H1 (cell line): Measurements from ENCODE around the gene DGUOK. TPM values are rescaled to one million over a fixed set of nuclear protein-coding genes. Genes with fewer than 3 reads are reported as not detected.

Experiments
- CTCF ChIA-PET: fragments of 300-600 bp; sonication (Branson Sonifier 250); formaldehyde crosslinking; loops from one replicate; lab custom pipeline; 2021; ENCODE audit not compliant: partially characterized antibody; lab: Charles Lee
- POLR2A ChIA-PET: fragments of 300-600 bp; sonication (Branson Sonifier 250); formaldehyde crosslinking; loops from one replicate; lab custom pipeline; 2021; ENCODE audit warnings: inconsistent platforms; ENCODE audit not compliant: partially characterized antibody; lab: Charles Lee
- DNase-seq, 2 experiments: peaks; one replicate each; pipeline versions ENCODE4 v3.0.0 to v3.0.0-alpha.2; 2010 to 2022; ENCODE audit warnings: low spot score in 2 of 2, low read depth in 1 of 2, mixed read lengths in 1 of 2
- FAIRE-seq: peaks from 2 replicates; lab custom pipeline; 2011; peaks lifted over from hg19 to GRCh38; lab: Jason Lieb, UNC
- H2AFZ ChIP-seq: 2 replicates; pipeline ENCODE4 v1.8.1; 2012; ENCODE audit warnings: low read length, inconsistent platforms
- H2AK5ac ChIP-seq: 2 replicates; pipeline ENCODE4 v1.6.1; 2013; ENCODE audit warnings: low read depth, low read length
- H2BK120ac ChIP-seq: replicated peaks from 2 replicates; pipeline ENCODE3; 2013; ENCODE audit warnings: low read depth, low read length, inconsistent platforms
- H2BK12ac ChIP-seq: 2 replicates; pipeline ENCODE4 v1.6.1; 2013; ENCODE audit warnings: low read depth, low read length
- H2BK15ac ChIP-seq: 2 replicates; pipeline ENCODE4 v1.6.1; 2013; ENCODE audit warnings: low read length
- H2BK20ac ChIP-seq: 2 replicates; pipeline ENCODE4 v1.6.1; 2013; ENCODE audit warnings: low read length
- H2BK5ac ChIP-seq: 2 replicates; pipeline ENCODE4 v1.6.1; 2013; ENCODE audit warnings: low read depth, low read length
- H3K14ac ChIP-seq: 2 replicates; pipeline ENCODE4 v1.6.1; 2013; ENCODE audit warnings: inconsistent platforms; ENCODE audit not compliant: insufficient read length
- H3K18ac ChIP-seq: 2 replicates; pipeline ENCODE4 v1.6.1; 2013; ENCODE audit warnings: low read length; ENCODE audit errors: extremely low read depth
- H3K23ac ChIP-seq: 2 replicates; pipeline ENCODE4 v1.6.1; 2013; ENCODE audit warnings: inconsistent platforms; ENCODE audit not compliant: insufficient read length
- H3K23me2 ChIP-seq: 2 replicates; pipeline ENCODE4 v1.6.1; 2013; ENCODE audit warnings: low read depth, low read length
- H3K27ac ChIP-seq: 2 replicates; pipeline ENCODE4 v1.6.1; 2011; ENCODE audit warnings: low read depth, low read length, inconsistent platforms
- H3K27me3 ChIP-seq, 4 experiments: replicated peaks in 1 of 4; 1 replicate in 1 of 4; 2 replicates in 3 of 4; pipeline versions ENCODE4 v1.6.1 to v1.8.1; 2011 to 2013; ENCODE audit warnings: low read length in 3 of 4, mild to moderate bottlenecking in 3 of 4, inconsistent platforms in 2 of 4, mixed read lengths in 2 of 4, moderate library complexity in 1 of 4; ENCODE audit not compliant: control insufficient read depth in 3 of 4, insufficient read depth in 3 of 4; ENCODE audit errors: extremely low read depth in 1 of 4
- H3K36me3 ChIP-seq, 4 experiments: 2 replicates each; pipeline versions ENCODE4 v1.6.1 to v1.8.1; 2011 to 2013; ENCODE audit warnings: mild to moderate bottlenecking in 4 of 4, low read length in 3 of 4, moderate library complexity in 2 of 4, control low read depth in 1 of 4, inconsistent platforms in 1 of 4; ENCODE audit not compliant: insufficient read depth in 4 of 4, control insufficient read depth in 2 of 4
- H3K4ac ChIP-seq: replicated peaks from 2 replicates; pipeline ENCODE3; 2013; ENCODE audit warnings: low read length, low read depth, mixed read lengths, inconsistent platforms; ENCODE audit not compliant: insufficient read length
- H3K4me1 ChIP-seq, 4 experiments: replicated peaks in 1 of 4; 1 replicate in 1 of 4; 2 replicates in 3 of 4; pipeline versions ENCODE4 v1.6.1 to v1.8.1; 2011 to 2013; ENCODE audit warnings: low read length in 3 of 4, inconsistent platforms in 2 of 4, mixed read lengths in 1 of 4; ENCODE audit not compliant: insufficient read depth in 4 of 4, control insufficient read depth in 3 of 4
- H3K4me2 ChIP-seq, 2 experiments: 2 replicates each; pipeline versions ENCODE4 v1.6.1 to v1.8.1; 2011 to 2013; ENCODE audit warnings: low read depth in 2 of 2, low read length in 2 of 2, control low read depth in 1 of 2, inconsistent platforms in 1 of 2, mild to moderate bottlenecking in 1 of 2; ENCODE audit not compliant: insufficient read depth in 1 of 2
- H3K4me3 ChIP-seq, 4 experiments: fragments of 200-600, 300-600 bp in 1 of 4; sonication (generic), shearing (Covaris generic), sonication (Bioruptor Twin) in 1 of 4; 2 replicates each; pipeline versions ENCODE4 v1.5.1 to v1.8.1; 2011 to 2016; ENCODE audit warnings: low read length in 4 of 4, low read depth in 3 of 4, control low read depth in 2 of 4, inconsistent platforms in 2 of 4, mild to moderate bottlenecking in 2 of 4, mixed read lengths in 1 of 4, moderate library complexity in 1 of 4; ENCODE audit not compliant: insufficient read depth in 2 of 4; ENCODE audit errors: extremely low read depth in 1 of 4
- H3K56ac ChIP-seq: replicated peaks from 2 replicates; pipeline ENCODE3; 2013; ENCODE audit warnings: low read depth, mild to moderate bottlenecking, mixed read lengths, low read length, inconsistent platforms; ENCODE audit not compliant: insufficient read length
- H3K79me1 ChIP-seq: 2 replicates; pipeline ENCODE4 v1.6.1; 2013; ENCODE audit warnings: low read depth, low read length, control low read depth
- H3K79me2 ChIP-seq, 2 experiments: 2 replicates each; pipeline versions ENCODE4 v1.6.1 to v1.8.1; 2012 to 2013; ENCODE audit warnings: low read length in 2 of 2, mild to moderate bottlenecking in 2 of 2, inconsistent platforms in 1 of 2; ENCODE audit not compliant: insufficient read depth in 2 of 2, control insufficient read depth in 1 of 2
- H3K9ac ChIP-seq, 4 experiments: replicated peaks in 1 of 4; 1 replicate in 1 of 4; 2 replicates in 3 of 4; pipeline versions ENCODE4 v1.6.1 to v1.8.1; 2011 to 2013; ENCODE audit warnings: low read depth in 3 of 4, low read length in 3 of 4, control low read depth in 2 of 4, mild to moderate bottlenecking in 2 of 4, moderate library complexity in 2 of 4, inconsistent platforms in 1 of 4; ENCODE audit errors: extremely low read depth in 1 of 4
- H3K9me3 ChIP-seq, 2 experiments: 2 replicates each; pipeline versions ENCODE4 v1.6.1 to v1.8.1; 2012 to 2013; ENCODE audit warnings: mild to moderate bottlenecking in 2 of 2, moderate library complexity in 2 of 2, control low read depth in 1 of 2, inconsistent platforms in 1 of 2, low read depth in 1 of 2, low read length in 1 of 2, mixed read lengths in 1 of 2; ENCODE audit not compliant: insufficient read depth in 2 of 2
- H4K20me1 ChIP-seq, 2 experiments: replicated peaks in 1 of 2; 2 replicates each; pipeline versions ENCODE3 to v1.8.1; 2011 to 2013; ENCODE audit warnings: inconsistent platforms in 2 of 2, low read length in 2 of 2, mild to moderate bottlenecking in 1 of 2; ENCODE audit not compliant: insufficient read depth in 2 of 2, control insufficient read depth in 1 of 2
- H4K5ac ChIP-seq: 2 replicates; pipeline ENCODE4 v1.6.1; 2013; ENCODE audit warnings: low read length, low read depth, mixed read lengths, inconsistent platforms; ENCODE audit not compliant: insufficient read length
- H4K8ac ChIP-seq: 2 replicates; pipeline ENCODE4 v1.8.0; 2013; ENCODE audit warnings: mild to moderate bottlenecking, moderate library complexity, low read length, inconsistent platforms; ENCODE audit not compliant: insufficient read depth; ENCODE audit errors: extremely low read depth
- H4K91ac ChIP-seq: replicated peaks from 2 replicates; pipeline ENCODE3; 2013; ENCODE audit warnings: low read length, mixed read lengths, inconsistent platforms; ENCODE audit not compliant: insufficient read length
- BCL11A ChIP-seq, 2 experiments: IDR thresholded peaks; one replicate each; pipeline ENCODE4 v1.6.1; 2011; ENCODE audit warnings: low read depth in 2 of 2, low read length in 2 of 2, mild to moderate bottlenecking in 2 of 2
- JUN ChIP-seq: IDR thresholded peaks from 2 replicates; pipeline ENCODE4 v1.6.1; 2011; ENCODE audit warnings: low read depth, mild to moderate bottlenecking, improper control_type of control experiment, low read length
- JUND ChIP-seq: IDR thresholded peaks from 2 replicates; pipeline ENCODE4 v1.6.1; 2011; ENCODE audit warnings: mild to moderate bottlenecking, improper control_type of control experiment, low read length
- KDM4A ChIP-seq: IDR thresholded peaks from one replicate; pipeline ENCODE4 v1.7.1; 2012; ENCODE audit warnings: low read depth, mild to moderate bottlenecking, moderate library complexity, low read length, inconsistent platforms; ENCODE audit not compliant: severe bottlenecking
- RBBP5 ChIP-seq: IDR thresholded peaks from 2 replicates; pipeline ENCODE4 v1.7.1; 2012; ENCODE audit warnings: low read depth, mild to moderate bottlenecking, inconsistent platforms, low read length, moderate library complexity, borderline replicate concordance
- RNF2 ChIP-seq: fragments of 200-900, 300-1000 bp; sonication (generic); IDR thresholded peaks from 2 replicates; pipeline ENCODE4 v1.7.1; 2016; ENCODE audit warnings: borderline replicate concordance, low read depth, mild to moderate bottlenecking, antibody characterized with exemption, low read length; ENCODE audit not compliant: poor library complexity, severe bottlenecking; ENCODE audit errors: missing control alignments
- SAP30 ChIP-seq: fragments of 300-600 bp; sonication (generic); IDR thresholded peaks from 2 replicates; pipeline ENCODE4 v1.7.1; 2012; ENCODE audit warnings: low read length, moderate library complexity, mild to moderate bottlenecking, inconsistent platforms; ENCODE audit not compliant: insufficient read depth, insufficient replicate concordance
- SIRT6 ChIP-seq: IDR thresholded peaks from one replicate; pipeline ENCODE4 v1.7.1; 2012; ENCODE audit warnings: low read length, inconsistent platforms
- TEAD4 ChIP-seq: IDR thresholded peaks from 2 replicates; pipeline ENCODE4 v1.6.1; 2012; ENCODE audit warnings: low read depth, low read length, inconsistent platforms, mixed read lengths
- WGBS, 2 experiments: shearing (Covaris generic) in 1 of 2; methylation state at CpG; one replicate each; pipeline versions ENCODE4 v1.1.6 to v1.1.7; 2013 to 2015; ENCODE audit warnings: low lambda C conversion rate in 2 of 2, mixed read lengths in 2 of 2, inconsistent platforms in 1 of 2, low coverage in 1 of 2, missing lambda C conversion rate in 1 of 2; ENCODE audit not compliant: insufficient replicate concordance in 2 of 2, insufficient coverage in 1 of 2, insufficient read length in 1 of 2; ENCODE audit errors: extremely low coverage in 1 of 2, missing lambda C conversion rate in 1 of 2; 5-methylcytosine and 5-hydroxymethylcytosine counted together
- polyA plus RNA-seq, 7 experiments: library from polyadenylated mRNA; depleted of rRNA in 3 of 7; stranded (reverse) in 5 of 7; unstranded in 2 of 7; fragments of >200 nt in 5 of 7; fragments of 200-250 nt in 2 of 7; gene quantifications; 1 replicate in 5 of 7; 2 replicates in 1 of 7; 4 replicates in 1 of 7; pipeline versions ENCODE4 v1.2.1 to v1.2.3, GENCODE V29; 2011 to 2013; ENCODE audit warnings: missing spikeins in 2 of 7, mixed read lengths in 2 of 7
- total RNA-seq: library from RNA; stranded (reverse); fragmentation: NEBNext Ultra II Directional; extraction: Animal tissue kit (Norgen Biotek cat#: 25700); gene quantifications from 2 replicates; pipeline ENCODE4 v1.2.1, GENCODE V29; 2021
- TF ChIP-seq, protein P1 (sequence below): IDR thresholded peaks from 2 replicates; pipeline ENCODE4 v1.6.1; 2011; ENCODE audit warnings: low read depth, mild to moderate bottlenecking, low read length; ENCODE audit not compliant: insufficient read depth
- TF ChIP-seq, protein P2 (sequence below): IDR thresholded peaks from 2 replicates; pipeline ENCODE4 v1.6.1; 2012; ENCODE audit warnings: low read length, inconsistent platforms

Gene DGUOK
- total and polyA plus RNA-seq, 2 of the 8 experiments (the other 6 are each of a cell fraction or from before 2014, with no cell fraction given) = 110 to 168 TPM

DNA sequence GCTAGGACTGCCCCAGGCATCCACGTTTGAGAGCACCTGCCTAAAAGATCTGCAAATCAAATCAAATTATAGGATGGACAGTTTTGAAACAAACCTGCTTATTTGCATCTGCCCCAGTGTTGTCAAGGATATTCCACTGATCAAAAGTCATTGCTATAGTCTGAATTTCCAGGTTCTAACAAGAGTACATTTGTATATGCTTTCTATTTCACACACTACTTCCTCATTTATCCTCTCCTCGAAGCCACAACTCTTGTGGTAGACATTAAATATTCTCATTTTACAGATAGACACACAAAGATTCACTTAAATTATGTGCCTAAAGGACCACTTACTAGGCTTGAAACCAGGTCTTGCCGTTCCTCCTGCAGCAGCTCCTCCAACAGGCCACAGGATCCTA is 46.2 kb downstream of the DGUOK start:
- H3K23ac ChIP-seq = no peak overlapping the region
- H2AK5ac ChIP-seq = no peak overlapping the region
- CTCF ChIA-PET = no interaction called here
- no peaks in the 10 kb centered on the region for H3K9me3 ChIP-seq
- H4K91ac ChIP-seq = no peak overlapping the region
- H3K4me3 ChIP-seq = no peak overlapping the region
- POLR2A ChIA-PET = interaction anchor here (1.2 kb wide), 1 partner anchor 58 kb away, joined by 3 read pairs; no protein-coding TSS in a partner anchor
- H3K27me3 ChIP-seq = peaks cover 0 to 1% (median 0%) of the 10 kb centered on the region in 4 experiments; a peak in 2 of 7 replicates
- peaks cover 0 to 2% (median under 1%) of the 10 kb centered on the region in 4 experiments; a peak in 1 of 7 replicates for H3K4me1 ChIP-seq
- no peak overlapping the region for H2BK15ac ChIP-seq
- no peaks in the 10 kb centered on the region for H3K79me1 ChIP-seq
- H3K79me2 ChIP-seq = no peaks in the 10 kb centered on the region
- H3K36me3 ChIP-seq = no peaks in the 10 kb centered on the region
- no peak for FAIRE-seq
- no peak overlapping the region for H2BK120ac ChIP-seq
- no peak overlapping the region for H2BK20ac ChIP-seq
- no peak overlapping the region for H3K18ac ChIP-seq
- WGBS, 2 experiments = 81% methylated on average over 3 of the region's 3 CpGs; no CpG with 5 or more reads in 1 of the 2 experiments
- H2BK5ac ChIP-seq = no peak overlapping the region
- no peak overlapping the region for H3K4me2 ChIP-seq
- peaks cover 0 to 3% of the 10 kb centered on the region in 2 experiments for H4K20me1 ChIP-seq
- no peak overlapping the region for H3K9ac ChIP-seq
- no peak overlapping the region for H4K5ac ChIP-seq
- H3K27ac ChIP-seq = no peak overlapping the region
- no peak overlapping the region for H3K4ac ChIP-seq
- H2BK12ac ChIP-seq = no peak overlapping the region
- H4K8ac ChIP-seq = no peak overlapping the region
- no peak overlapping the region for H2AFZ ChIP-seq
- no peak for DNase-seq
- H3K56ac ChIP-seq = no peak overlapping the region
- H3K23me2 ChIP-seq = no peaks in the 10 kb centered on the region
- no peak overlapping the region for H3K14ac ChIP-seq
- TF ChIP-seq RNF2 (no peak), JUND (no peak), SIRT6 (no peak), BCL11A (IDR thresholded peaks at IDR 0.05; ENCODE audit: low read depth in 2 of 2, low read length in 2 of 2) (no peak), TEAD4 (no peak), KDM4A (no peak), JUN (no peak), SAP30 (no peak), RBBP5 (no peak)
- TF ChIP-seq, protein P1, sequence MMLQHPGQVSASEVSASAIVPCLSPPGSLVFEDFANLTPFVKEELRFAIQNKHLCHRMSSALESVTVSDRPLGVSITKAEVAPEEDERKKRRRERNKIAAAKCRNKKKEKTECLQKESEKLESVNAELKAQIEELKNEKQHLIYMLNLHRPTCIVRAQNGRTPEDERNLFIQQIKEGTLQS = no peak
- TF ChIP-seq, protein P2, sequence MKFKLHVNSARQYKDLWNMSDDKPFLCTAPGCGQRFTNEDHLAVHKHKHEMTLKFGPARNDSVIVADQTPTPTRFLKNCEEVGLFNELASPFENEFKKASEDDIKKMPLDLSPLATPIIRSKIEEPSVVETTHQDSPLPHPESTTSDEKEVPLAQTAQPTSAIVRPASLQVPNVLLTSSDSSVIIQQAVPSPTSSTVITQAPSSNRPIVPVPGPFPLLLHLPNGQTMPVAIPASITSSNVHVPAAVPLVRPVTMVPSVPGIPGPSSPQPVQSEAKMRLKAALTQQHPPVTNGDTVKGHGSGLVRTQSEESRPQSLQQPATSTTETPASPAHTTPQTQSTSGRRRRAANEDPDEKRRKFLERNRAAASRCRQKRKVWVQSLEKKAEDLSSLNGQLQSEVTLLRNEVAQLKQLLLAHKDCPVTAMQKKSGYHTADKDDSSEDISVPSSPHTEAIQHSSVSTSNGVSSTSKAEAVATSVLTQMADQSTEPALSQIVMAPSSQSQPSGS = no peak
